ENCODE data around the gene HOXA3. TPM values are rescaled to one million over a fixed set of nuclear protein-coding genes. Genes with fewer than 3 reads are reported as not detected.

The HOXA3 gene
- total and polyA plus RNA-seq, 2 of the 13 experiments (the other 11 are each of a cell fraction or from before 2014, with no cell fraction given): 2.9 to 4.6 TPM

- TF ChIP-seq ZNF724P (CRISPR knock-in tag; IDR thresholded peaks at IDR 0.05; ENCODE audit: borderline replicate concordance) (no peak), THAP8 (CRISPR knock-in tag; IDR thresholded peaks at IDR 0.05; ENCODE audit: borderline replicate concordance) (no peak), ZNF207 (IDR thresholded peaks at IDR 0.05; ENCODE audit: borderline replicate concordance) (no peak), ARNTL (CRISPR knock-in tag; IDR thresholded peaks at IDR 0.05) (no peak), BCL6 (CRISPR knock-in tag; IDR thresholded peaks at IDR 0.05) (peak; percentile 61; the same call in 1 of the 2 replicates), SKI (IDR thresholded peaks at IDR 0.05; ENCODE audit: partially characterized antibody) (peak; percentile 54), ZNF567 (CRISPR knock-in tag; IDR thresholded peaks at IDR 0.05; ENCODE audit: borderline replicate concordance) (no peak), ZNF329 (CRISPR knock-in tag; IDR thresholded peaks at IDR 0.05; ENCODE audit: low read depth) (no peak), RARA (CRISPR knock-in tag; IDR thresholded peaks at IDR 0.05) (peak; percentile 98), ZNF883 (CRISPR knock-in tag; IDR thresholded peaks at IDR 0.05; ENCODE audit: not compliant biosample characterization) (no peak), MTA3 (CRISPR knock-in tag; IDR thresholded peaks at IDR 0.05) (no peak), ZNF562 (CRISPR knock-in tag; IDR thresholded peaks at IDR 0.05; ENCODE audit: borderline replicate concordance) (no peak), MBD4 (IDR thresholded peaks at IDR 0.05; ENCODE audit: borderline replicate concordance, low read length) (peak; percentile 50; the same call in 1 of the 2 replicates), ZNF292 (CRISPR knock-in tag; IDR thresholded peaks at IDR 0.05; ENCODE audit: borderline replicate concordance, low read depth) (no peak), HOXA9 (CRISPR knock-in tag; IDR thresholded peaks at IDR 0.05; ENCODE audit: borderline replicate concordance) (no peak), ZBTB26 (CRISPR knock-in tag; IDR thresholded peaks at IDR 0.05; ENCODE audit: borderline replicate concordance) (no peak), ZBTB3 (CRISPR knock-in tag; IDR thresholded peaks at IDR 0.05; ENCODE audit: borderline replicate concordance, low read depth) (no peak)
- TF ChIP-seq, protein P1, sequence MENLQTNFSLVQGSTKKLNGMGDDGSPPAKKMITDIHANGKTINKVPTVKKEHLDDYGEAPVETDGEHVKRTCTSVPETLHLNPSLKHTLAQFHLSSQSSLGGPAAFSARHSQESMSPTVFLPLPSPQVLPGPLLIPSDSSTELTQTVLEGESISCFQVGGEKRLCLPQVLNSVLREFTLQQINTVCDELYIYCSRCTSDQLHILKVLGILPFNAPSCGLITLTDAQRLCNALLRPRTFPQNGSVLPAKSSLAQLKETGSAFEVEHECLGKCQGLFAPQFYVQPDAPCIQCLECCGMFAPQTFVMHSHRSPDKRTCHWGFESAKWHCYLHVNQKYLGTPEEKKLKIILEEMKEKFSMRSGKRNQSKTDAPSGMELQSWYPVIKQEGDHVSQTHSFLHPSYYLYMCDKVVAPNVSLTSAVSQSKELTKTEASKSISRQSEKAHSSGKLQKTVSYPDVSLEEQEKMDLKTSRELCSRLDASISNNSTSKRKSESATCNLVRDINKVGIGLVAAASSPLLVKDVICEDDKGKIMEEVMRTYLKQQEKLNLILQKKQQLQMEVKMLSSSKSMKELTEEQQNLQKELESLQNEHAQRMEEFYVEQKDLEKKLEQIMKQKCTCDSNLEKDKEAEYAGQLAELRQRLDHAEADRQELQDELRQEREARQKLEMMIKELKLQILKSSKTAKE (CRISPR knock-in tag; IDR thresholded peaks at IDR 0.05; ENCODE audit: borderline replicate concordance): peak; percentile 45; the same call in 1 of the 2 replicates
- TF ChIP-seq, protein P2, sequence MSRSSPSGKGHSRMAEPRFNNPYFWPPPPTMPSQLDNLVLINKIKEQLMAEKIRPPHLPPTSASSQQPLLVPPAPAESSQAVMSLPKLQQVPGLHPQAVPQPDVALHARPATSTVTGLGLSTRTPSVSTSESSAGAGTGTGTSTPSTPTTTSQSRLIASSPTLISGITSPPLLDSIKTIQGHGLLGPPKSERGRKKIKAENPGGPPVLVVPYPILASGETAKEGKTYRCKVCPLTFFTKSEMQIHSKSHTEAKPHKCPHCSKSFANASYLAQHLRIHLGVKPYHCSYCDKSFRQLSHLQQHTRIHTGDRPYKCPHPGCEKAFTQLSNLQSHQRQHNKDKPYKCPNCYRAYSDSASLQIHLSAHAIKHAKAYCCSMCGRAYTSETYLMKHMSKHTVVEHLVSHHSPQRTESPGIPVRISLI (CRISPR knock-in tag; IDR thresholded peaks at IDR 0.05; ENCODE audit: borderline replicate concordance): no peak
- TF ChIP-seq, protein P3, sequence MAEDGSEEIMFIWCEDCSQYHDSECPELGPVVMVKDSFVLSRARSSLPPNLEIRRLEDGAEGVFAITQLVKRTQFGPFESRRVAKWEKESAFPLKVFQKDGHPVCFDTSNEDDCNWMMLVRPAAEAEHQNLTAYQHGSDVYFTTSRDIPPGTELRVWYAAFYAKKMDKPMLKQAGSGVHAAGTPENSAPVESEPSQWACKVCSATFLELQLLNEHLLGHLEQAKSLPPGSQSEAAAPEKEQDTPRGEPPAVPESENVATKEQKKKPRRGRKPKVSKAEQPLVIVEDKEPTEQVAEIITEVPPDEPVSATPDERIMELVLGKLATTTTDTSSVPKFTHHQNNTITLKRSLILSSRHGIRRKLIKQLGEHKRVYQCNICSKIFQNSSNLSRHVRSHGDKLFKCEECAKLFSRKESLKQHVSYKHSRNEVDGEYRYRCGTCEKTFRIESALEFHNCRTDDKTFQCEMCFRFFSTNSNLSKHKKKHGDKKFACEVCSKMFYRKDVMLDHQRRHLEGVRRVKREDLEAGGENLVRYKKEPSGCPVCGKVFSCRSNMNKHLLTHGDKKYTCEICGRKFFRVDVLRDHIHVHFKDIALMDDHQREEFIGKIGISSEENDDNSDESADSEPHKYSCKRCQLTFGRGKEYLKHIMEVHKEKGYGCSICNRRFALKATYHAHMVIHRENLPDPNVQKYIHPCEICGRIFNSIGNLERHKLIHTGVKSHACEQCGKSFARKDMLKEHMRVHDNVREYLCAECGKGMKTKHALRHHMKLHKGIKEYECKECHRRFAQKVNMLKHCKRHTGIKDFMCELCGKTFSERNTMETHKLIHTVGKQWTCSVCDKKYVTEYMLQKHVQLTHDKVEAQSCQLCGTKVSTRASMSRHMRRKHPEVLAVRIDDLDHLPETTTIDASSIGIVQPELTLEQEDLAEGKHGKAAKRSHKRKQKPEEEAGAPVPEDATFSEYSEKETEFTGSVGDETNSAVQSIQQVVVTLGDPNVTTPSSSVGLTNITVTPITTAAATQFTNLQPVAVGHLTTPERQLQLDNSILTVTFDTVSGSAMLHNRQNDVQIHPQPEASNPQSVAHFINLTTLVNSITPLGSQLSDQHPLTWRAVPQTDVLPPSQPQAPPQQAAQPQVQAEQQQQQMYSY (CRISPR knock-in tag; IDR thresholded peaks at IDR 0.05): no peak
Measured at GRCh38 chr7:27091105-27091504, 61.3 kb downstream of the HOXA3 start (continued).

Data from HepG2 (cell line).